Measurements from ENCODE around the gene WBP2.
A peak's percentile ranks its signal among the peaks of the same experiment; 100 is the strongest.
"Not testable (repeated sequence)": the region's sequence is repeated elsewhere in the genome, so short reads cannot be mapped to it uniquely, and the experiment has no call there.

WBP2 gene

DNA sequence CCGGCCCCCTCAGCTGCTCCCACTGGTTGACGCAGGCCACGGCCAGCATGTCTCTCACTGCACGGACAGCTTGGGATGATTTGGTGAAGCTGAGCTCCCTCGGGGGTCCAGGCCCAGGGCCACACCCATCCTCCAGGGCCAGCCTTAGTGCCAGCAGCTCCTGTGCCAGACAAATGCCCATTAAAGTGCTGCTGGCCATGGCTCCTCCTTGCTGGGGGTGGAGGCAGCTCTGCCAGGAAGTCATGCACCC, 20.7 kb upstream of the WBP2 start:
- Histone ChIP-seq H3K27ac (ENCODE audit: low read depth, low read length) (peak overlapping the region; percentile 98), H3K36me3 (ENCODE audit: control insufficient read depth in 5 of 5, insufficient read depth in 5 of 5, low read length in 5 of 5) (peaks cover 0 to 22% (median 16%) of the 10 kb centered on the region in 5 donors), H3K9me3 (ENCODE audit: control insufficient read depth in 5 of 5, low read length in 5 of 5) (no peaks in the 10 kb centered on the region), H3K9ac (ENCODE audit: low read length in 5 of 5) (peak overlapping the region in 4 of 5 donors; percentile 90 to 93 (median 91)), H3K4me3 (ENCODE audit: low read depth in 1 of 5, low read length in 5 of 5) (peak overlapping the region; percentile 33 to 88 (median 84)), H3K27me3 (ENCODE audit: control insufficient read depth in 5 of 5, insufficient read depth in 4 of 5, low read length in 5 of 5) (peaks cover 0 to 16% (median 0%) of the 10 kb centered on the region in 5 donors), H3K4me1 (ENCODE audit: control insufficient read depth in 5 of 5, insufficient read depth in 5 of 5, low read length in 5 of 5) (peaks cover 20 to 59% (median 49%) of the 10 kb centered on the region in 5 donors)

GRCh38 chr17:75875182-75875939, 20.2 kb upstream of the WBP2 start:
- Histone ChIP-seq H3K9ac (ENCODE audit: low read length in 5 of 5) (peak overlapping the region in 3 of 5 donors; percentile 90 to 93 (median 90)), H3K4me3 (ENCODE audit: low read depth in 1 of 5, low read length in 5 of 5) (peak overlapping the region in 3 of 5 donors; percentile 33 to 88 (median 86)), H3K4me1 (ENCODE audit: control insufficient read depth in 5 of 5, insufficient read depth in 5 of 5, low read length in 5 of 5) (peaks cover 22 to 59% (median 49%) of the 10 kb centered on the region in 5 donors)

GRCh38 chr17:75874323-75875181, 19.4 kb upstream of the WBP2 start:
- no peak overlapping the region for H3K4me3 ChIP-seq (ENCODE audit: low read depth in 1 of 5, low read length in 5 of 5)
- H3K4me1 ChIP-seq (ENCODE audit: control insufficient read depth in 5 of 5, insufficient read depth in 5 of 5, low read length in 5 of 5): peaks cover 22 to 64% (median 55%) of the 10 kb centered on the region in 5 donors
- peaks cover 0 to 21% (median 0%) of the 10 kb centered on the region in 5 donors for H3K27me3 ChIP-seq (ENCODE audit: control insufficient read depth in 5 of 5, insufficient read depth in 4 of 5, low read length in 5 of 5)
- peaks cover 0 to 22% (median 16%) of the 10 kb centered on the region in 5 donors for H3K36me3 ChIP-seq (ENCODE audit: control insufficient read depth in 5 of 5, insufficient read depth in 5 of 5, low read length in 5 of 5)
- no peaks in the 10 kb centered on the region for H3K9me3 ChIP-seq (ENCODE audit: control insufficient read depth in 5 of 5, low read length in 5 of 5)
- H3K9ac ChIP-seq (ENCODE audit: low read length in 5 of 5): peak overlapping the region in 1 of 5 donors; percentile 90
- peak overlapping the region; percentile 98 for H3K27ac ChIP-seq (ENCODE audit: low read depth, low read length)

More at GRCh38 chr17:75875182-75875939, 20.2 kb upstream of the WBP2 start:
- Histone ChIP-seq H3K36me3 (ENCODE audit: control insufficient read depth in 5 of 5, insufficient read depth in 5 of 5, low read length in 5 of 5) (peaks cover 0 to 22% (median 16%) of the 10 kb centered on the region in 5 donors), H3K9me3 (ENCODE audit: control insufficient read depth in 5 of 5, low read length in 5 of 5) (no peaks in the 10 kb centered on the region), H3K27ac (ENCODE audit: low read depth, low read length) (peak overlapping the region; percentile 98), H3K27me3 (ENCODE audit: control insufficient read depth in 5 of 5, insufficient read depth in 4 of 5, low read length in 5 of 5) (peaks cover 0 to 16% (median 0%) of the 10 kb centered on the region in 5 donors)

GRCh38 chr17:75873587-75874322, 18.6 kb upstream of the WBP2 start:
- Histone ChIP-seq H3K9ac (ENCODE audit: low read length in 5 of 5) (no peak overlapping the region), H3K27me3 (ENCODE audit: control insufficient read depth in 5 of 5, insufficient read depth in 4 of 5, low read length in 5 of 5) (peaks cover 0 to 26% (median 0%) of the 10 kb centered on the region in 5 donors), H3K4me3 (ENCODE audit: low read depth in 1 of 5, low read length in 5 of 5) (no peak overlapping the region), H3K36me3 (ENCODE audit: control insufficient read depth in 5 of 5, insufficient read depth in 5 of 5, low read length in 5 of 5) (peaks cover 0 to 22% (median 16%) of the 10 kb centered on the region in 5 donors), H3K9me3 (ENCODE audit: control insufficient read depth in 5 of 5, low read length in 5 of 5) (no peaks in the 10 kb centered on the region), H3K4me1 (ENCODE audit: control insufficient read depth in 5 of 5, insufficient read depth in 5 of 5, low read length in 5 of 5) (peaks cover 24 to 66% (median 60%) of the 10 kb centered on the region in 5 donors), H3K27ac (ENCODE audit: low read depth, low read length) (peak overlapping the region; percentile 98)

DNA sequence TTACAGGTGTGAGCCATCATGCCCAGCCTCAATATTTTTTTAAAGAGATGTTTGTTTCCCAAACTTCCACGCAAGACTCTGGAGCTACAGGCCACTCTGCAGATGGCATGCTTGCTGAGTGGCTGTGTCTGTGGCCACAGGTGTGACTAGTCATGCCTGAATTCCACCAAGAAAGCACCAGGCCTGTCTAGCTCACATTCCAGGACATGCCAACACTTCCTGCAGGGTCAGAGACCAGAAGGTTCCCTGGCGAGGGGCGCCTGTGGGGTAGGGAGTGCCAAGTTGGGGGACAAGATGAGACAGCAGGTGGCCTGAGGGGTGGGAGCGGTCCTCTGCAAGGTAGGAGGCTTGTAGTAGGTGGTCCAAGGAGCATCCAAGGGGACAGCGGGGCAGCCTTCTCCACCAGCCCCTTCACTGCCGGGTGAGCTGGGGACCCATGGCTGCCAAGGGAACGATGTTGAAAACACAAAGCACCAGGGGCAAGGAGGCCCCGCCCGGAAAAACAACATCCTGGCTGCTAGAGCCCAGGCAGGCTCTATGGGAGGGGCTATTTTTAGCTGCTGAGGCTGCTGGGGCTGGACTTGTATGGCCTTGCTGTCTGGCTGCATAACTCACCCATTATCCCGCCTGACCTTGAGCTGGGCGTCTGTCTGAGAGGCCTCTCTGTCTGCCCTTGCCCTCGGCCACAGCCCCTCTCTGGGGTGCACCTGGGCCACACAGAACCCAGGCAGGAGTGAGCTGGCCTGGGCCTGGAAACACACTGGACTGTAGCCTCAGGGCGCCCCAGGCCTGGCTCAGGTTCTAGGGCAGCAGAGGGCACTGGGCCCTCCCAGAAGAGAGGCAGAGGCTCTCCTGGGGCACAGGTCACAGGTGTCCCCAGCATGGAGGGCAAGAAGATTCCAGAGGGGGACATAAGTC, 17.6 kb upstream of the WBP2 start:
- H3K36me3 ChIP-seq (ENCODE audit: control insufficient read depth in 5 of 5, insufficient read depth in 5 of 5, low read length in 5 of 5): peaks cover 0 to 22% (median 16%) of the 10 kb centered on the region in 5 donors
- peak overlapping the region in 2 of 5 donors; percentile 31 to 35 for H3K4me3 ChIP-seq (ENCODE audit: low read depth in 1 of 5, low read length in 5 of 5)
- H3K27ac ChIP-seq (ENCODE audit: low read depth, low read length): peak overlapping the region; percentile 98
- peaks cover 0 to 29% (median 0%) of the 10 kb centered on the region in 5 donors for H3K27me3 ChIP-seq (ENCODE audit: control insufficient read depth in 5 of 5, insufficient read depth in 4 of 5, low read length in 5 of 5)
- peaks cover 24 to 65% (median 58%) of the 10 kb centered on the region in 5 donors for H3K4me1 ChIP-seq (ENCODE audit: control insufficient read depth in 5 of 5, insufficient read depth in 5 of 5, low read length in 5 of 5)
- no peaks in the 10 kb centered on the region for H3K9me3 ChIP-seq (ENCODE audit: control insufficient read depth in 5 of 5, low read length in 5 of 5)
- peak overlapping the region in 2 of 5 donors; percentile 16 to 43 for H3K9ac ChIP-seq (ENCODE audit: low read length in 5 of 5)

DNA sequence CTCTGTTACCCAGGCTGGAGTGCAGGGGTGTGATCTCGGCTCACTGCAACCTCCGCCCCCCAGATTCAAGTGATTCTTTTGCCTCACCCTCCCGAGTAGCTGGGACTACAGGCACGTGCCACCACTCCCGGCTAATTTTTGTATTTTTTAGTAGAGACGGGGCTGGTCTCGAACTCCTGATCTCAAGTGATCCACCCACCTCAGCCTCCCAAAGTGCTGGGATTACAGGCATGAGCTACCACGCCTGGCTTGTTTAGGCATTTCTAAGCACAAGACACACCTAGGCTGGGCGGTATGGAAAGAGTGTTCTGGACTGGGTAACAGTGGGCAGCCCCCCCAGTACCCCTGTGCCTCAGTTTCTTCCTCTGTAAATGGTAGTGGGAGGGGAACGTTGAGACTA, 15.1 kb upstream of the WBP2 start:
- peaks cover 0 to 20% (median 0%) of the 10 kb centered on the region in 5 donors for H3K27me3 ChIP-seq (ENCODE audit: control insufficient read depth in 5 of 5, insufficient read depth in 4 of 5, low read length in 5 of 5)
- peak overlapping the region; percentile 62 for H3K27ac ChIP-seq (ENCODE audit: low read depth, low read length)
- not testable (repeated sequence) for H3K9me3 ChIP-seq (ENCODE audit: control insufficient read depth in 5 of 5, low read length in 5 of 5)
- H3K9ac ChIP-seq (ENCODE audit: low read length in 5 of 5): peak overlapping the region in 2 of 5 donors; percentile 25 to 37
- peaks cover 10 to 44% (median 33%) of the 10 kb centered on the region in 5 donors for H3K4me1 ChIP-seq (ENCODE audit: control insufficient read depth in 5 of 5, insufficient read depth in 5 of 5, low read length in 5 of 5)
- H3K36me3 ChIP-seq (ENCODE audit: control insufficient read depth in 5 of 5, insufficient read depth in 5 of 5, low read length in 5 of 5): peaks cover 0 to 15% (median 12%) of the 10 kb centered on the region in 5 donors
- H3K4me3 ChIP-seq (ENCODE audit: low read depth in 1 of 5, low read length in 5 of 5): peak overlapping the region in 2 of 5 donors; percentile 27 to 34

DNA sequence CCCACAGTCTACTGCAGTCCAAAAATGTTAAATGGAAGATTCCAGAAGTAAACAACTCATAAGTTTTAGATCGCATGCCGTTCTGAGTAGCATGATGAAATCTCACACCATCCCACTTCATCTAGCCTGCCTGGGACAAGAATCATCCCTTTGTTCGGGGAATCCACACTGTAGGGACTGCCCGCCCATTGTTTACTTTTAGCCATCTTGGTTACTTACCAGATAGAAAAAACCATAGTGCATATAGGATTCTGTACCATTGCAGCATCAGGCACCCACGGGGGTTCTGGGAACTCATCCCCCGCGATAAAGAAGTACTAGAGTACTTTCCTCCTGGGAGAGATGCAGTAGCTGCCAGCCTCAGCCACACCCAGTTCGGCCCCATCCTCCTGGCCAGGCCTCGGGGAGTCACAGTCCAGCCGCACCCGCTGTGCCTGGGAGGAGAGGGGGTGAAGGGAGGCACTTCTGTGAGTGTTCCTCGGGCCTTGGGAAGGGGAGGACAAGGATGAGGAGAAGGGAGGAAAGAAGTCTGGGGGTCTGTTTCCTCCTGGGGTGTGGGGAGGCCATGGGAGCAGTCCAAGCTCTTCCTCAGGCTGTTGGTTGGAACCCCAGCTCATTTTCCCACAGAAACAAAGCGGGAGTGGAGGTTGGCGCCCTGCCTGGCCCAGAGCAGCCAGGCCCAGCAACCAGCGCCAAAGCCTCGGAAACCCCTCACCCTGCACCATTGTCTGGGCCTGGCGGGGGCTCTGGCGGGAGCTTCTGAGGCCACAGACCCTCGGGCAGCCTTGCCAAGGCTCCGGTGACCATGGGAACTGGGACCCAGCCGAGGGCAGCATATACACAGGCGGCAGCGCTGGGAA, 14.4 kb upstream of the WBP2 start:
- Histone ChIP-seq H3K36me3 (ENCODE audit: control insufficient read depth in 5 of 5, insufficient read depth in 5 of 5, low read length in 5 of 5) (peaks cover 0 to 10% (median 5%) of the 10 kb centered on the region in 5 donors), H3K9ac (ENCODE audit: low read length in 5 of 5) (peak overlapping the region in 4 of 5 donors; percentile 25 to 48 (median 41)), H3K27me3 (ENCODE audit: control insufficient read depth in 5 of 5, insufficient read depth in 4 of 5, low read length in 5 of 5) (peaks cover 0 to 16% (median 0%) of the 10 kb centered on the region in 5 donors), H3K27ac (ENCODE audit: low read depth, low read length) (peak overlapping the region; percentile 62), H3K4me1 (ENCODE audit: control insufficient read depth in 5 of 5, insufficient read depth in 5 of 5, low read length in 5 of 5) (peaks cover 13 to 42% (median 33%) of the 10 kb centered on the region in 5 donors), H3K4me3 (ENCODE audit: low read depth in 1 of 5, low read length in 5 of 5) (peak overlapping the region in 2 of 5 donors; percentile 27 to 34), H3K9me3 (ENCODE audit: control insufficient read depth in 5 of 5, low read length in 5 of 5) (no peaks in the 10 kb centered on the region)

GRCh38 chr17:75868730-75869281, 13.7 kb upstream of the WBP2 start:
- peak overlapping the region; percentile 62 for H3K27ac ChIP-seq (ENCODE audit: low read depth, low read length)
- H3K4me1 ChIP-seq (ENCODE audit: control insufficient read depth in 5 of 5, insufficient read depth in 5 of 5, low read length in 5 of 5): peaks cover 18 to 43% (median 37%) of the 10 kb centered on the region in 5 donors
- H3K9me3 ChIP-seq (ENCODE audit: control insufficient read depth in 5 of 5, low read length in 5 of 5); H3K9ac ChIP-seq (ENCODE audit: low read length in 5 of 5); H3K36me3 ChIP-seq (ENCODE audit: control insufficient read depth in 5 of 5, insufficient read depth in 5 of 5, low read length in 5 of 5); H3K4me3 ChIP-seq (ENCODE audit: low read depth in 1 of 5, low read length in 5 of 5): not testable (repeated sequence)
- peaks cover 0 to 16% (median 0%) of the 10 kb centered on the region in 5 donors for H3K27me3 ChIP-seq (ENCODE audit: control insufficient read depth in 5 of 5, insufficient read depth in 4 of 5, low read length in 5 of 5)

All from subcutaneous abdominal adipose tissue (tissue), 5 donors.